HCT116 (cell line): ENCODE measurements around the gene MYO1B. TPM values are rescaled to one million over a fixed set of nuclear protein-coding genes. Genes with fewer than 3 reads are reported as not detected.

Experiments used
- ATAC-seq: fragments of 200-7000 bp; cut with Tn5 transposase; 2 replicates; pipeline ENCODE4 v1.9.1; 2020; ENCODE audit warnings: mild to moderate bottlenecking, moderate library complexity
- BruUV-seq: library from RNA; stranded (reverse); fragments of 400-500 nt; replicated peaks from 2 replicates; lab custom pipeline; 2021; lab: Mats Ljungman, UMichigan
- CTCF ChIA-PET: fragments of 300-600 bp; sonication (Branson Sonifier 250); formaldehyde crosslinking; loops from one replicate; lab custom pipeline; 2021; ENCODE audit warnings: antibody characterized with exemption; lab: Charles Lee
- POLR2A ChIA-PET: fragments of 300-600, 350-600 bp; sonication (Branson Sonifier 250); formaldehyde crosslinking; loops from one replicate; lab custom pipeline; 2021; ENCODE audit warnings: antibody characterized with exemption; lab: Charles Lee
- RAD21 ChIA-PET, 2 experiments: fragments of 300-600 bp; sonication (Branson Sonifier 250); formaldehyde crosslinking; loops; one replicate each; lab custom pipeline; 2023; ENCODE audit warnings: low total read pairs in 2 of 2; ENCODE audit not compliant: uncharacterized antibody in 2 of 2, unreplicated experiment in 2 of 2, low non-redundant PET in 1 of 2; lab: Charles Lee
- DNase-seq: peaks from one replicate; pipeline ENCODE4 v3.0.0-alpha.2; 2010; ENCODE audit warnings: low read depth, low spot score
- H2AFZ ChIP-seq: fragments of 200-600 bp; shearing (Covaris generic), sonication (generic); 2 replicates; pipeline ENCODE4 v1.6.1; 2017; ENCODE audit warnings: low read depth, mixed run types, mixed read lengths, antibody characterized with exemption, low read length; ENCODE audit not compliant: poor library complexity, severe bottlenecking
- H3K27ac ChIP-seq: 2 replicates; pipeline ENCODE4 v1.5.1; 2012; ENCODE audit warnings: low read depth, low read length
- H3K27me3 ChIP-seq: fragments of 200-600 bp; sonication (generic); 2 replicates; pipeline ENCODE4 v1.6.1; 2016; ENCODE audit warnings: mixed run types, low read length, mixed read lengths; ENCODE audit not compliant: insufficient read depth
- H3K36me3 ChIP-seq, 2 experiments: fragments of 200-500 bp in 1 of 2; fragments of 200-600 bp in 1 of 2; sonication (Bioruptor generic) in 1 of 2; sonication (generic) in 1 of 2; 2 replicates each; pipeline versions ENCODE4 v1.5.1 to v1.6.1; 2014 to 2016; ENCODE audit warnings: low read length in 2 of 2, inconsistent platforms in 1 of 2, mixed read lengths in 1 of 2, mixed run types in 1 of 2; ENCODE audit not compliant: insufficient read depth in 2 of 2, control insufficient read depth in 1 of 2
- H3K4me1 ChIP-seq, 2 experiments: fragments of 200-600 bp in 1 of 2; sonication (generic) in 1 of 2; 2 replicates each; pipeline versions ENCODE4 v1.5.1 to v1.6.1; 2012 to 2017; ENCODE audit warnings: low read length in 2 of 2, inconsistent platforms in 1 of 2, mild to moderate bottlenecking in 1 of 2, mixed read lengths in 1 of 2, mixed run types in 1 of 2, moderate library complexity in 1 of 2; ENCODE audit not compliant: insufficient read depth in 2 of 2, control insufficient read depth in 1 of 2
- H3K4me2 ChIP-seq: fragments of 200-600 bp; sonication (generic); 2 replicates; pipeline ENCODE4 v1.6.1; 2017; ENCODE audit warnings: mixed run types, low read length, mixed read lengths
- H3K4me3 ChIP-seq, 2 experiments: fragments of 200-600 bp in 1 of 2; sonication (generic) in 1 of 2; replicated peaks in 1 of 2; 2 replicates each; pipeline ENCODE4 v1.5.1; 2011 to 2016; ENCODE audit warnings: low read length in 2 of 2, control low read depth in 1 of 2, low read depth in 1 of 2, mild to moderate bottlenecking in 1 of 2, mixed read lengths in 1 of 2, mixed run types in 1 of 2
- H3K79me2 ChIP-seq: fragments of 200-600 bp; sonication (generic); 2 replicates; pipeline ENCODE4 v1.6.1; 2017; ENCODE audit warnings: mild to moderate bottlenecking, mixed run types, low read length, moderate library complexity, mixed read lengths; ENCODE audit not compliant: insufficient read depth
- H3K9ac ChIP-seq: fragments of 200-600 bp; sonication (generic); 2 replicates; pipeline ENCODE4 v1.6.1; 2016; ENCODE audit warnings: low read length, mixed read lengths
- H3K9me2 ChIP-seq: fragments of 200-600 bp; sonication (generic), shearing (Covaris generic); 2 replicates; pipeline ENCODE4 v1.6.1; 2017; ENCODE audit warnings: mixed run types, mild to moderate bottlenecking, moderate library complexity; ENCODE audit not compliant: insufficient read depth
- H3K9me3 ChIP-seq, 2 experiments: fragments of 200-500 bp in 1 of 2; fragments of 200-600 bp in 1 of 2; sonication (Bioruptor generic) in 1 of 2; sonication (generic) in 1 of 2; 2 replicates each; pipeline ENCODE4 v1.6.1; 2014 to 2017; ENCODE audit warnings: low read length in 2 of 2, mixed read lengths in 2 of 2, inconsistent platforms in 1 of 2, low read depth in 1 of 2, mild to moderate bottlenecking in 1 of 2, mixed run types in 1 of 2, moderate library complexity in 1 of 2; ENCODE audit not compliant: control insufficient read depth in 1 of 2, insufficient read depth in 1 of 2
- H4K20me1 ChIP-seq: fragments of 200-600 bp; sonication (generic), shearing (Covaris generic); 2 replicates; pipeline ENCODE4 v1.6.1; 2017; ENCODE audit warnings: mixed run types, mild to moderate bottlenecking, moderate library complexity; ENCODE audit not compliant: insufficient read depth
- ATF3 ChIP-seq: IDR thresholded peaks from 2 replicates; pipeline ENCODE4 v1.6.1; 2012
- CBX3 ChIP-seq: IDR thresholded peaks from 2 replicates; pipeline ENCODE4 v1.6.1; 2012; ENCODE audit warnings: low read depth
- CTCF ChIP-seq, 3 experiments: fragments of 200-600 bp in 1 of 3; sonication (generic) in 1 of 3; IDR thresholded peaks in 2 of 3; conservative IDR thresholded peaks in 1 of 3; 2 replicates each; pipeline ENCODE4 v1.5.1; 2012 to 2017; ENCODE audit warnings: low read depth in 2 of 3, low read length in 2 of 3, antibody characterized with exemption in 1 of 3, borderline replicate concordance in 1 of 3, control low read depth in 1 of 3, mild to moderate bottlenecking in 1 of 3, mixed read lengths in 1 of 3, mixed run types in 1 of 3, moderate library complexity in 1 of 3; ENCODE audit not compliant: insufficient read depth in 1 of 3
- ELF1 ChIP-seq: IDR thresholded peaks from 2 replicates; pipeline ENCODE4 v1.6.1; 2012; ENCODE audit warnings: low read depth, borderline replicate concordance
- JUND ChIP-seq: IDR thresholded peaks from 2 replicates; pipeline ENCODE4 v1.6.1; 2012
- SIN3A ChIP-seq: IDR thresholded peaks from 2 replicates; pipeline ENCODE4 v1.6.1; 2012; ENCODE audit warnings: low read depth
- TCF7L2 ChIP-seq: IDR thresholded peaks from 2 replicates; pipeline ENCODE4 v1.7.0; 2011; ENCODE audit warnings: borderline replicate concordance, inconsistent platforms; ENCODE audit not compliant: insufficient read depth, insufficient read length; ENCODE audit errors: extremely low read depth
- ZNF274 ChIP-seq: fragments of 200-500 bp; sonication (Bioruptor generic); IDR thresholded peaks from 2 replicates; pipeline ENCODE4 v1.6.1; 2014; ENCODE audit warnings: mild to moderate bottlenecking, low read depth, low read length, inconsistent platforms
- intact Hi-C: fragments of 100-400 bp; cut with micrococcal nuclease; formaldehyde crosslinking; loops from 2 replicates; pipeline ENCODE4 v1.10.0; 2022
- total RNA-seq: library from RNA; stranded (reverse); gene quantifications from one replicate; pipeline ENCODE4 v1.2.1, GENCODE V29; 2021; ENCODE audit not compliant: unreplicated experiment
- TF ChIP-seq, protein P1 (sequence below): IDR thresholded peaks from 2 replicates; pipeline ENCODE4 v1.6.1; 2011; ENCODE audit warnings: mild to moderate bottlenecking, low read length, moderate library complexity; ENCODE audit not compliant: insufficient replicate concordance; ENCODE audit errors: extremely low read depth

Gene MYO1B
- total RNA-seq, 1 experiment from 2014 or later, result 51.7 TPM

DNA sequence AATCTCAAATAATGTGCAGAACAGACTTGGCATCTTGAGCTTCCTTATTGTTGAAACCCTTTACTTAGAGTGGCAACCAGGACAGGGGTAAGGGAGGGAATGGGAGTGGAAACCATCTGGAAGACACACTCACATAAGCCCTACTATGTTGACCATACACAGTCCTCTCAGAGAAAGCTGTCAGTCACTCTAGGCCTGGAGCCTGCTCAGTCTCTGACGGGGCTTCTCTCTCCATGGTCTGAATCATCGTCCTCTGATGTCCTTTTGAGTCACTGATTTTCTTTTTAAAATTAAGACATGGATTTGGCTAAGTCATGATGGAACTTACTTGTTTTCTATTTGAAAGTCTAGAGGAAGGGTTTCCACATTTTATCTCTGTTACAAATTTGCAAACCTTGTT is 74.0 kb downstream of the MYO1B start:
- Histone ChIP-seq H3K4me1 (peaks cover 48 to 50% of the 10 kb centered on the region in 2 experiments), H3K9me2 (no peaks in the 10 kb centered on the region), H3K36me3 (no peaks in the 10 kb centered on the region), H3K4me2 (peak overlapping the region; percentile 39), H3K79me2 (peaks cover 32% of the 10 kb centered on the region), H2AFZ (no peak overlapping the region), H3K27ac (no peak overlapping the region), H3K9ac (no peak overlapping the region), H3K4me3 (no peak overlapping the region), H3K9me3 (no peaks in the 10 kb centered on the region), H4K20me1 (no peaks in the 10 kb centered on the region), H3K27me3 (no peaks in the 10 kb centered on the region)
- ATAC-seq (peak; percentile 26), DNase-seq (no peak)
- CTCF ChIA-PET, result no interaction called here
- RAD21 ChIA-PET, result no interaction called here
- intact Hi-C loops, result no loop called here
- POLR2A ChIA-PET, result no interaction called here
- no peak for TF ChIP-seq TCF7L2
- TF ChIP-seq JUND, result no peak
- no peak for TF ChIP-seq CBX3
- TF ChIP-seq, protein P1, sequence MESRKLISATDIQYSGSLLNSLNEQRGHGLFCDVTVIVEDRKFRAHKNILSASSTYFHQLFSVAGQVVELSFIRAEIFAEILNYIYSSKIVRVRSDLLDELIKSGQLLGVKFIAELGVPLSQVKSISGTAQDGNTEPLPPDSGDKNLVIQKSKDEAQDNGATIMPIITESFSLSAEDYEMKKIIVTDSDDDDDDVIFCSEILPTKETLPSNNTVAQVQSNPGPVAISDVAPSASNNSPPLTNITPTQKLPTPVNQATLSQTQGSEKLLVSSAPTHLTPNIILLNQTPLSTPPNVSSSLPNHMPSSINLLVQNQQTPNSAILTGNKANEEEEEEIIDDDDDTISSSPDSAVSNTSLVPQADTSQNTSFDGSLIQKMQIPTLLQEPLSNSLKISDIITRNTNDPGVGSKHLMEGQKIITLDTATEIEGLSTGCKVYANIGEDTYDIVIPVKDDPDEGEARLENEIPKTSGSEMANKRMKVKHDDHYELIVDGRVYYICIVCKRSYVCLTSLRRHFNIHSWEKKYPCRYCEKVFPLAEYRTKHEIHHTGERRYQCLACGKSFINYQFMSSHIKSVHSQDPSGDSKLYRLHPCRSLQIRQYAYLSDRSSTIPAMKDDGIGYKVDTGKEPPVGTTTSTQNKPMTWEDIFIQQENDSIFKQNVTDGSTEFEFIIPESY, result no peak
- TF ChIP-seq ATF3, result no peak
- no peak for TF ChIP-seq ZNF274
- TF ChIP-seq ELF1, result no peak
- no peak for TF ChIP-seq CTCF (IDR thresholded peaks at IDR 0.05 in 2 of 3, conservative IDR thresholded peaks at IDR 0.05 in 1 of 3; ENCODE audit: borderline replicate concordance in 1 of 3, insufficient read depth in 1 of 3, low read depth in 2 of 3, low read length in 2 of 3)
- no peak for TF ChIP-seq SIN3A
- BruUV-seq, result no TSS peak
